Caco-2 (cell line): ENCODE data around the gene ASPN. TPM values are rescaled to one million over a fixed set of nuclear protein-coding genes. Genes with fewer than 3 reads are reported as not detected.
"Not testable (repeated sequence)": the region's sequence is repeated elsewhere in the genome, so short reads cannot be mapped to it uniquely, and the experiment has no call there.

ENCODE experiments used
- BruUV-seq: library from RNA; stranded (reverse); fragments of 400-500 nt; replicated peaks from 2 replicates; lab custom pipeline; 2021; lab: Mats Ljungman, UMichigan
- CTCF ChIA-PET: fragments of 300-600 bp; sonication (Branson Sonifier 250); formaldehyde crosslinking; loops from one replicate; lab custom pipeline; 2022; ENCODE audit warnings: antibody characterized with exemption; lab: Charles Lee
- POLR2A ChIA-PET: fragments of 300-600 bp; sonication (Branson Sonifier 250); formaldehyde crosslinking; loops from one replicate; lab custom pipeline; 2022; ENCODE audit warnings: antibody characterized with exemption; lab: Charles Lee
- DNase-seq, 2 experiments: peaks; one replicate each; pipeline versions ENCODE4 v3.0.0 to v3.0.0-alpha.2; 2020 to 2022
- H3K27me3 ChIP-seq: replicated peaks from 2 replicates; pipeline ENCODE4 v1.6.0; 2011; ENCODE audit warnings: low read length; ENCODE audit not compliant: control insufficient read depth, insufficient read depth
- H3K36me3 ChIP-seq: 2 replicates; pipeline ENCODE4 v1.5.1; 2011; ENCODE audit warnings: low read length; ENCODE audit not compliant: control insufficient read depth, insufficient read depth
- H3K4me1 ChIP-seq: fragments of 250-450 bp; sonication (Bioruptor Pico); 2 replicates; pipeline ENCODE4 v1.5.1; 2020; ENCODE audit warnings: mild to moderate bottlenecking
- H3K4me3 ChIP-seq: 2 replicates; pipeline ENCODE4 v1.5.1; 2011; ENCODE audit warnings: low read depth, mild to moderate bottlenecking, control low read depth, low read length
- H3K9me3 ChIP-seq: fragments of 250-450 bp; sonication (Bioruptor Pico); 2 replicates; pipeline ENCODE4 v1.5.1; 2020; ENCODE audit warnings: mild to moderate bottlenecking, moderate library complexity
- H3K27ac Mint-ChIP-seq: one replicate; pipeline ENCODE4 v1.8.0; 2022; ENCODE audit warnings: mixed read lengths; ENCODE audit not compliant: unreplicated experiment
- H3K27me3 Mint-ChIP-seq: one replicate; pipeline ENCODE4 v1.8.0; 2022; ENCODE audit warnings: mixed read lengths; ENCODE audit not compliant: insufficient read depth, unreplicated experiment
- H3K36me3 Mint-ChIP-seq: one replicate; pipeline ENCODE4 v1.8.0; 2022; ENCODE audit warnings: mild to moderate bottlenecking, mixed read lengths; ENCODE audit not compliant: insufficient read depth, unreplicated experiment
- H3K4me1 Mint-ChIP-seq: one replicate; pipeline ENCODE4 v1.8.0; 2022; ENCODE audit warnings: low read depth, mixed read lengths; ENCODE audit not compliant: unreplicated experiment
- H3K4me3 Mint-ChIP-seq: one replicate; pipeline ENCODE4 v1.8.0; 2022; ENCODE audit warnings: mild to moderate bottlenecking, moderate library complexity, mixed read lengths; ENCODE audit not compliant: unreplicated experiment
- H3K9me3 Mint-ChIP-seq: one replicate; pipeline ENCODE4 v1.8.0; 2022; ENCODE audit warnings: mixed read lengths; ENCODE audit not compliant: unreplicated experiment
- CTCF ChIP-seq, 2 experiments: fragments of 200-600 bp in 1 of 2; IDR thresholded peaks; 1 replicate in 1 of 2; 2 replicates in 1 of 2; pipeline versions ENCODE4 v1.5.1 to v1.8.0; 2011 to 2022; ENCODE audit warnings: antibody characterized with exemption in 1 of 2, control low read depth in 1 of 2, inconsistent platforms in 1 of 2, low read depth in 1 of 2, low read length in 1 of 2, mild to moderate bottlenecking in 1 of 2, moderate library complexity in 1 of 2; ENCODE audit not compliant: insufficient read depth in 1 of 2, severe bottlenecking in 1 of 2, unreplicated experiment in 1 of 2
- intact Hi-C: fragments of 100-400 bp; cut with micrococcal nuclease; formaldehyde crosslinking; loops from one replicate; pipeline ENCODE4 v1.10.0; 2022; ENCODE audit not compliant: unreplicated experiment
- total RNA-seq: library from RNA; stranded (reverse); gene quantifications from 2 replicates; pipeline ENCODE4 v1.2.3, GENCODE V29; 2022

Gene ASPN
- total RNA-seq, 1 experiment from 2014 or later = not detected

DNA sequence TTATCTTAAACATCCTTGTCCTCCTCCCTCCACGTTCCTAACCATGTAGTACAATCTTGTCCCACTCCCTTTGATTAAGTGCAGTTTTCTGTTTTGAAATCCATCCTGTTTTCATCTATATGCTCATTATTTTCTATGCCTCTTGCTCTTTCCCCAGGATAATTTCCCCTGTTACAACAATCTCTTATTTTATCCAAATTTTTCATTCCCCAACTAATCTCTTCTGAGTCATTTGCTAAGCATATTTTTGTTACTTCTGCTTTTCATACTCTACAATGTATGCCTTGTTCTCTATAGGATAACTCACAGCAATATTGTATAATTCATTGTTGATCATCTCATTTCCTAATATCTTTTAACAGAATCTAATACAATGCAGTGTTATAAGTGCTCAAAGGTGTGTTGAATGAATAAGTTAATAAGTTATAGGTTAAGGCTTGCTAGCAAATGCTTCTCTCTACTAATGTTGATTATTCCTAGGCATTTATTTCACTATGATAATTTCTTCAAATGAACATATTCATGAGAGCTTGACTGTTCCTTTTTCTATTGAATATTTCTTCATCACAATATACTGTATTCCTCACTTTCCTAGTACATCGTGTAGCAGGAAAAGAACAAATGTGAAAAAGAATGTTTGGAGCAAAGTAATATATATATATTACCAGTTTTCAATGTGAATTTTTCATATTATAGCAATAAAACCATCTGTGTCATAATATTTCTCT lies 59.5 kb downstream of the ASPN start:
- no peaks in the 10 kb centered on the region for H3K36me3 ChIP-seq
- Mint-ChIP-seq H3K4me3 (no peak overlapping the region), H3K27me3 (no peaks in the 10 kb centered on the region), H3K27ac (no peak overlapping the region), H3K9me3 (no peaks in the 10 kb centered on the region), H3K36me3 (no peaks in the 10 kb centered on the region), H3K4me1 (no peaks in the 10 kb centered on the region)
- no peaks in the 10 kb centered on the region for H3K9me3 ChIP-seq
- BruUV-seq = no TSS peak
- ChIA-PET POLR2A (no interaction called here), CTCF (no interaction called here)
- intact Hi-C loops = no loop called here
- no peaks in the 10 kb centered on the region for H3K27me3 ChIP-seq
- no peak overlapping the region for H3K4me3 ChIP-seq
- no peaks in the 10 kb centered on the region for H3K4me1 ChIP-seq
- no peak for DNase-seq
- TF ChIP-seq CTCF (IDR thresholded peaks at IDR 0.05; ENCODE audit: insufficient read depth in 1 of 2, low read depth in 1 of 2, low read length in 1 of 2, severe bottlenecking in 1 of 2, unreplicated experiment in 1 of 2) = no peak

DNA sequence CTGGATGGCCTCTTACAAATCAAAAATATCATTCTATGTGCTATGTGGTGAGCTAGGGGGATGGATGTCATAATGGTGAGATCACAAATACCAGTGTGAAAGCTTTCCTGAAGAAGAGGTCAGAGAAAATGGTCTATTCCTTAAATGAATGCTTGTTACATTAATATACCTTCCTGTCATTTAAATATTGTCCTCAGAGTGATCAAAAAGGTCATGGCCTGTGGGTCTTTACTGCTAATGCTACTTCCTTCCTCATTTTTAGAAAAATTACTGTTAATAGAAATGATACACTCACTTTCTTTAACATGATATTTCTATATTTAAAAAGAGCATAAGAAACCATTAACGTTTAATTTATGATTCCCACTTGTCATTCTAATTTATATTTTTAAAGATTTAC lies 67.7 kb downstream of the ASPN start:
- intact Hi-C loops = no loop called here
- Mint-ChIP-seq H3K27me3 (no peaks in the 10 kb centered on the region), H3K9me3 (no peaks in the 10 kb centered on the region), H3K36me3 (no peaks in the 10 kb centered on the region), H3K27ac (no peak overlapping the region), H3K4me3 (no peak overlapping the region), H3K4me1 (no peaks in the 10 kb centered on the region)
- no peak for TF ChIP-seq CTCF (IDR thresholded peaks at IDR 0.05; ENCODE audit: insufficient read depth in 1 of 2, low read depth in 1 of 2, low read length in 1 of 2, severe bottlenecking in 1 of 2, unreplicated experiment in 1 of 2)
- Histone ChIP-seq H3K4me3 (no peak overlapping the region), H3K4me1 (no peaks in the 10 kb centered on the region), H3K36me3 (no peaks in the 10 kb centered on the region), H3K9me3 (no peaks in the 10 kb centered on the region), H3K27me3 (no peaks in the 10 kb centered on the region)
- CTCF ChIA-PET = no interaction called here
- no TSS peak for BruUV-seq
- DNase-seq = no peak
- POLR2A ChIA-PET = no interaction called here

- H3K4me1 ChIP-seq, H3K27ac Mint-ChIP-seq, H3K9me3 ChIP-seq, H3K9me3 Mint-ChIP-seq, intact Hi-C loops, H3K4me3 ChIP-seq, H3K27me3 ChIP-seq, POLR2A ChIA-PET, DNase-seq, H3K36me3 ChIP-seq, H3K27me3 Mint-ChIP-seq, BruUV-seq, H3K36me3 Mint-ChIP-seq, H3K4me3 Mint-ChIP-seq, H3K4me1 Mint-ChIP-seq, CTCF ChIA-PET: not testable (repeated sequence)
Measured at GRCh38 chr9:92411157-92411556, 71.1 kb downstream of the ASPN start.
